Effector memory CD4-positive, alpha-beta T cell (primary cell): ENCODE measurements around the gene MFSD1.

Experiments used
- DNase-seq, 3 donors: peaks; one replicate each; pipeline ENCODE4 v3.0.0-alpha.2; 2020
- H3K27ac ChIP-seq: 2 replicates; pipeline ENCODE4 v1.7.0; 2013; ENCODE audit warnings: mild to moderate bottlenecking, low read length, moderate library complexity; ENCODE audit not compliant: insufficient read depth, poor library complexity, severe bottlenecking
- H3K27me3 ChIP-seq: replicated peaks from 2 replicates; pipeline ENCODE4 v1.7.0; 2013; ENCODE audit warnings: mild to moderate bottlenecking, low read length; ENCODE audit not compliant: insufficient read depth, control insufficient read depth, poor library complexity, severe bottlenecking
- H3K36me3 ChIP-seq: 2 replicates; pipeline ENCODE4 v1.7.0; 2013; ENCODE audit warnings: mild to moderate bottlenecking, low read length, moderate library complexity; ENCODE audit not compliant: control insufficient read depth, insufficient read depth
- H3K4me1 ChIP-seq: 2 replicates; pipeline ENCODE4 v1.7.0; 2013; ENCODE audit warnings: low read length, mild to moderate bottlenecking; ENCODE audit not compliant: control insufficient read depth, insufficient read depth, poor library complexity, severe bottlenecking
- H3K4me3 ChIP-seq: 2 replicates; pipeline ENCODE4 v1.7.0; 2013; ENCODE audit warnings: low read length, low read depth, mild to moderate bottlenecking; ENCODE audit not compliant: insufficient read depth, poor library complexity, severe bottlenecking
- H3K9me3 ChIP-seq: 2 replicates; pipeline ENCODE4 v1.7.0; 2013; ENCODE audit warnings: mild to moderate bottlenecking, low read length, moderate library complexity; ENCODE audit not compliant: control insufficient read depth

Gene MFSD1

GRCh38 chr3:158863247-158863646, 61.4 kb downstream of the MFSD1 start:
- Histone ChIP-seq H3K9me3 (no peaks in the 10 kb centered on the region), H3K27me3 (no peaks in the 10 kb centered on the region), H3K27ac (no peak overlapping the region), H3K4me3 (no peak overlapping the region), H3K36me3 (no peaks in the 10 kb centered on the region), H3K4me1 (no peaks in the 10 kb centered on the region)
- DNase-seq = no peak

- DNase-seq = no peak
- Histone ChIP-seq H3K27me3 (no peaks in the 10 kb centered on the region), H3K9me3 (no peaks in the 10 kb centered on the region), H3K4me3 (no peak overlapping the region), H3K4me1 (no peaks in the 10 kb centered on the region), H3K27ac (no peak overlapping the region), H3K36me3 (no peaks in the 10 kb centered on the region)
These were observed 62.6 kb downstream of the MFSD1 start for GRCh38 chr3:158864492-158864891.

- H3K36me3 ChIP-seq = no peaks in the 10 kb centered on the region
- no peaks in the 10 kb centered on the region for H3K4me1 ChIP-seq
- no peak for DNase-seq
- no peak overlapping the region for H3K4me3 ChIP-seq
- no peaks in the 10 kb centered on the region for H3K27me3 ChIP-seq
- no peaks in the 10 kb centered on the region for H3K9me3 ChIP-seq
- H3K27ac ChIP-seq = no peak overlapping the region
These were observed 73.8 kb downstream of the MFSD1 start for GRCh38 chr3:158875700-158876099.
